Measurements from ENCODE around the gene MINDY2.
A peak's percentile ranks its signal among the peaks of the same experiment; 100 is the strongest.

Gene MINDY2

GRCh38 chr15:58770857-58771620, at the start of gene MINDY2:
Gene MINDY2, plus strand, starts transcription at chr15:58771302. Its CDS starts 94 bp downstream, at chr15:58771396.
- H3K27ac Mint-ChIP-seq, result peak within 1 kb of the TSS; percentile 93
- DNase-seq (ENCODE audit: low spot score in 2 of 2) (peak; percentile 88 to 90), ATAC-seq (ENCODE audit: low read depth) (peak; percentile 93)
- no peaks in the 10 kb centered on the region for H3K9me3 Mint-ChIP-seq
- no peaks in the 10 kb centered on the region for H3K27me3 Mint-ChIP-seq
- H3K4me1 Mint-ChIP-seq, result peaks cover 14% of the 10 kb centered on the region
- no peaks in the 10 kb centered on the region for H3K36me3 Mint-ChIP-seq
- H3K4me3 Mint-ChIP-seq, result peak within 1 kb of the TSS; percentile 95

GRCh38 chr15:58724466-58724865, 46.6 kb upstream of the MINDY2 start:
- Mint-ChIP-seq H3K4me1 (peaks cover 27% of the 10 kb centered on the region), H3K36me3 (no peaks in the 10 kb centered on the region), H3K27me3 (no peaks in the 10 kb centered on the region), H3K9me3 (no peaks in the 10 kb centered on the region), H3K27ac (peak overlapping the region; percentile 70), H3K4me3 (peak overlapping the region; percentile 14)
- DNase-seq (ENCODE audit: low spot score in 2 of 2), result peak; percentile 29 to 55
- ATAC-seq (ENCODE audit: low read depth), result peak; percentile 98

- peak overlapping the region; percentile 70 for H3K27ac Mint-ChIP-seq
- H3K4me1 Mint-ChIP-seq, result peaks cover 29% of the 10 kb centered on the region
- ATAC-seq (ENCODE audit: low read depth) (no peak), DNase-seq (ENCODE audit: low spot score in 2 of 2) (no peak)
- no peaks in the 10 kb centered on the region for H3K27me3 Mint-ChIP-seq
- peak overlapping the region; percentile 80 for H3K4me3 Mint-ChIP-seq
- peaks cover 3% of the 10 kb centered on the region for H3K36me3 Mint-ChIP-seq
- H3K9me3 Mint-ChIP-seq, result no peaks in the 10 kb centered on the region
Measured at GRCh38 chr15:58726867-58727266, 44.2 kb upstream of the MINDY2 start.

GRCh38 chr15:58731756-58732535, 39.2 kb upstream of the MINDY2 start:
- Mint-ChIP-seq H3K36me3 (peaks cover 3% of the 10 kb centered on the region), H3K4me1 (peaks cover 32% of the 10 kb centered on the region), H3K27ac (peak overlapping the region; percentile 80), H3K9me3 (no peaks in the 10 kb centered on the region), H3K27me3 (no peaks in the 10 kb centered on the region), H3K4me3 (no peak overlapping the region)
- DNase-seq (ENCODE audit: low spot score in 2 of 2) (no peak), ATAC-seq (ENCODE audit: low read depth) (no peak)

GRCh38 chr15:58732625-58733363, 38.3 kb upstream of the MINDY2 start:
- ATAC-seq (ENCODE audit: low read depth) (no peak), DNase-seq (ENCODE audit: low spot score in 2 of 2) (no peak)
- H3K36me3 Mint-ChIP-seq, result peaks cover 3% of the 10 kb centered on the region
- peaks cover 36% of the 10 kb centered on the region for H3K4me1 Mint-ChIP-seq
- H3K9me3 Mint-ChIP-seq, result no peaks in the 10 kb centered on the region
- H3K27me3 Mint-ChIP-seq, result no peaks in the 10 kb centered on the region
- peak overlapping the region; percentile 80 for H3K27ac Mint-ChIP-seq
- no peak overlapping the region for H3K4me3 Mint-ChIP-seq

GRCh38 chr15:58734859-58735258, 36.2 kb upstream of the MINDY2 start:
- H3K36me3 Mint-ChIP-seq, result peaks cover 3% of the 10 kb centered on the region
- H3K4me1 Mint-ChIP-seq, result peaks cover 43% of the 10 kb centered on the region
- no peak for ATAC-seq (ENCODE audit: low read depth)
- H3K27ac Mint-ChIP-seq, result peak overlapping the region; percentile 45
- no peak overlapping the region for H3K4me3 Mint-ChIP-seq
- H3K9me3 Mint-ChIP-seq, result no peaks in the 10 kb centered on the region
- no peaks in the 10 kb centered on the region for H3K27me3 Mint-ChIP-seq
- DNase-seq (ENCODE audit: low spot score in 2 of 2), result no peak

GRCh38 chr15:58736018-58736643, 35.0 kb upstream of the MINDY2 start:
- Mint-ChIP-seq H3K4me1 (peaks cover 38% of the 10 kb centered on the region), H3K9me3 (no peaks in the 10 kb centered on the region), H3K4me3 (no peak overlapping the region), H3K36me3 (no peaks in the 10 kb centered on the region), H3K27me3 (no peaks in the 10 kb centered on the region), H3K27ac (no peak overlapping the region)
- no peak for ATAC-seq (ENCODE audit: low read depth)
- no peak for DNase-seq (ENCODE audit: low spot score in 2 of 2)

GRCh38 chr15:58737298-58737697, 33.8 kb upstream of the MINDY2 start:
- DNase-seq (ENCODE audit: low spot score in 2 of 2), result no peak
- Mint-ChIP-seq H3K36me3 (no peaks in the 10 kb centered on the region), H3K4me1 (peaks cover 44% of the 10 kb centered on the region), H3K27ac (no peak overlapping the region), H3K4me3 (no peak overlapping the region), H3K27me3 (no peaks in the 10 kb centered on the region), H3K9me3 (no peaks in the 10 kb centered on the region)
- no peak for ATAC-seq (ENCODE audit: low read depth)

GRCh38 chr15:58738046-58738707, 32.9 kb upstream of the MINDY2 start:
- no peaks in the 10 kb centered on the region for H3K36me3 Mint-ChIP-seq
- ATAC-seq (ENCODE audit: low read depth) (no peak), DNase-seq (ENCODE audit: low spot score in 2 of 2) (no peak)
- H3K9me3 Mint-ChIP-seq, result no peaks in the 10 kb centered on the region
- no peaks in the 10 kb centered on the region for H3K27me3 Mint-ChIP-seq
- H3K27ac Mint-ChIP-seq, result no peak overlapping the region
- H3K4me1 Mint-ChIP-seq, result peaks cover 43% of the 10 kb centered on the region
- no peak overlapping the region for H3K4me3 Mint-ChIP-seq

GRCh38 chr15:58740436-58740835, 30.7 kb upstream of the MINDY2 start:
- peaks cover 38% of the 10 kb centered on the region for H3K4me1 Mint-ChIP-seq
- H3K27ac Mint-ChIP-seq, result no peak overlapping the region
- no peak for ATAC-seq (ENCODE audit: low read depth)
- H3K27me3 Mint-ChIP-seq, result no peaks in the 10 kb centered on the region
- no peak overlapping the region for H3K4me3 Mint-ChIP-seq
- DNase-seq (ENCODE audit: low spot score in 2 of 2), result no peak
- no peaks in the 10 kb centered on the region for H3K9me3 Mint-ChIP-seq
- peaks cover 3% of the 10 kb centered on the region for H3K36me3 Mint-ChIP-seq

- DNase-seq (ENCODE audit: low spot score in 2 of 2) (no peak), ATAC-seq (ENCODE audit: low read depth) (no peak)
- Mint-ChIP-seq H3K27me3 (no peaks in the 10 kb centered on the region), H3K4me1 (peaks cover 36% of the 10 kb centered on the region), H3K36me3 (peaks cover 3% of the 10 kb centered on the region), H3K27ac (no peak overlapping the region), H3K9me3 (no peaks in the 10 kb centered on the region), H3K4me3 (no peak overlapping the region)
Measured at GRCh38 chr15:58741032-58741431, 30.1 kb upstream of the MINDY2 start.

GRCh38 chr15:58742022-58742813, 28.9 kb upstream of the MINDY2 start:
- H3K36me3 Mint-ChIP-seq, result peaks cover 3% of the 10 kb centered on the region
- H3K4me3 Mint-ChIP-seq, result no peak overlapping the region
- H3K27me3 Mint-ChIP-seq, result no peaks in the 10 kb centered on the region
- DNase-seq (ENCODE audit: low spot score in 2 of 2) (no peak), ATAC-seq (ENCODE audit: low read depth) (no peak)
- no peaks in the 10 kb centered on the region for H3K9me3 Mint-ChIP-seq
- H3K4me1 Mint-ChIP-seq, result peaks cover 35% of the 10 kb centered on the region
- H3K27ac Mint-ChIP-seq, result no peak overlapping the region

Data from memory B cell (primary cell).